GM18909 (cell line): ENCODE measurements around the gene MOGAT1.
A peak's percentile ranks its signal among the peaks of the same experiment; 100 is the strongest.

ENCODE experiments used
- ATAC-seq: cut with Tn5 transposase; IDR thresholded peaks from one replicate; pipeline ENCODE4 v1.9.1; 2021; ENCODE audit warnings: mild to moderate bottlenecking; ENCODE audit not compliant: unreplicated experiment, poor library complexity

Gene MOGAT1, protein sequence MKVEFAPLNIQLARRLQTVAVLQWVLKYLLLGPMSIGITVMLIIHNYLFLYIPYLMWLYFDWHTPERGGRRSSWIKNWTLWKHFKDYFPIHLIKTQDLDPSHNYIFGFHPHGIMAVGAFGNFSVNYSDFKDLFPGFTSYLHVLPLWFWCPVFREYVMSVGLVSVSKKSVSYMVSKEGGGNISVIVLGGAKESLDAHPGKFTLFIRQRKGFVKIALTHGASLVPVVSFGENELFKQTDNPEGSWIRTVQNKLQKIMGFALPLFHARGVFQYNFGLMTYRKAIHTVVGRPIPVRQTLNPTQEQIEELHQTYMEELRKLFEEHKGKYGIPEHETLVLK

DNA sequence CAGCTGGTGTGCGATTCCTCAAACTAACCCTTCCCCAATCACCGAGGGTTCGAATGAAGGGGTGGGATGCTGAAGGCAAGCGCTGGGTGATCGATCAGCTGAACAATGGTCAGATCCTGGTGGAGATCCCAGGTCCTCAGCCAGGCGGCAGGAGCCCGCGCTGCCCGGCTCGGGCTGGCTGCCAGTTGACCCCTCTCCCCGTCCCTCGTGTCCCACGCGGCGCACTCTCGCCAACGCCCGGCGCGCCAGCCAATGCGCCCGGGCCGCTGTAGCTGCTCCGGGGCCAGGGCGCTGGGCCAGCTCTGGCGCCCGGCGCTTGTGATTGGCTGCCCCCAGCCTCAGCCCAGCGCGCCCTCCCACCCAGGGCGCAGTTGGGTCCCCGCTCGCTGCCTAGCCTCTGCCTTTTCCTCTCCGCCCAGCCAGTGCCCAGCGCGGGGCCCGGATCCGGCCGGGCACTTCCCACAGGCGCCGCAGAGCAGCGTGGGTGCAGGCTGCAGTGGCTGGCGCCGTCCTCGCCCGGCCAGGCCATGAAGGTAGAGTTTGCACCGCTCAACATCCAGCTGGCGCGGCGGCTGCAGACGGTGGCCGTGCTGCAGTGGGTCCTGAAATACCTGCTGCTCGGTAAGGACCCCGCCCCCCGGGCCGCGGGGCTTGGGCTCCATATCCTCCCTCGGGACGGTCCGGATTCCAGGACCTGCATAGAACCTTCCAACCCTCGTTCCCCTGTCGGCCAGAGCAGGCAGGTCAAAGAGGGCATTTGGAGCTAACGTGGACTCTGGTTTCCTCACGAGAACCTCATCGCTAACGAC is at the start of gene MOGAT1:
MOGAT1 (plus strand) TSS at position 400 of the 809 bp plus-strand sequence; CDS start at position 528, 128 bp downstream.
- peak; percentile 70 for ATAC-seq

DNA sequence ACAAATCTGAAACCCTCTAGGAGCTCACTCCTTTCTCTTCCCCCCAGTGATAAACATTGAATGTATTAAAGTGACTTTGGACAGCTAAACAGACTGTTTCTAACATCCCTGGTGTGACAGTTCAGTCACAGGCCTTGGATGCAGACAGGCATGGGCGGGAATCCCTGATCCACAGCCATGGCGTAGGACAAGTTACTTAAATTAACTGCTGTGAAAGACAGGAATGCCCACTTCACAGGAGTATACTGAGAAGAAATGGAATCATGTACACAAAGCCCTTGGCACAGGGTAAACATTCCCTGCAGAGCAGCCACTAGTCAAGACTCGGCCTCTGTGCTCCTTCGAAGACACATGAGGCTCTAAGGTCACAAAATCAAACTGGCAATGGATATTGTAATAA is 49.6 kb upstream of the MOGAT1 start:
- no peak for ATAC-seq

DNA sequence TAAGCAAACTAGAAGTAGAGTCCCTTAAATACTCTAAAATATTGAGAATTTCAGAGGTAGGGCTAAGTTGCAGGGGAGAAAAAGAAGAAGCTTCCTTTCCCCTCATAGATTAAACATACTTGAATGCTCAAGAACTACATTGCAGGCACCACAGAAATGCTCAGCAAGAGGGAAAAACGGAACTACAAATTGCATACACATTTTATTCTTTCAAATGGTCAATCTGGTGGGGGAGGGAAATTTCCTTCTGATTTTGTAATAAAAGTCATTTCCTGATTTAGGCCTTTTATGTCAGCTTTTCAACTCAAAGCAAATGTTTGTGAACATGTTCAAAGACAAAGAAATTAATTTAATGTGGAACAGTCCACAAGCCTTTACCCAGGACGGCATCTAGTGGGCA is 48.5 kb upstream of the MOGAT1 start:
- no peak for ATAC-seq

DNA sequence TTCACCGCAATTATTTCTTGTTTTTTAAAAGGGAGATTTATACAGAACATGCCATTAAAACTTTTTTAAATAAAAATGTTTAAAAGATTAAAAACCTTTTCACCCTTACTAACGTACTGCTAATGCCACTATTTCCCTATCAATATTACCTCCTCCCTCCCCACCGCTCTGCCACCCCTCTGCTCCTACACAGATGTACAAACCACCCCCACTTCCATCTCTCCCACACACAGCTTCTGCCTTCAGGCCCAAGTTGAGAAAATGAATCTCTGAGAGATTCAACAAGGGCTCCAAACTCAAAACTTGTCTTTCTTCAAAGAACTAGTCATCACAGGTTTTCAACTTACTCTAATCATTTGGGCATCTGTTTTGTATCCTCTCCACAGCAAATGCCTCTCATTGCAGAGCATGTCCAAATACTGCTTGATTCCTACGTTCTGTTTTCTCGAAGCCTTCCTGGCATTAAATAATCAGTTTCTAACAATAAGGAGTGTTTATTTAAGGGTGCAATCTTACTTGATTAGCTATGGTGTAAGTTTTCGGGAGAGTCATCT is 47.6 kb upstream of the MOGAT1 start:
- no peak for ATAC-seq

DNA sequence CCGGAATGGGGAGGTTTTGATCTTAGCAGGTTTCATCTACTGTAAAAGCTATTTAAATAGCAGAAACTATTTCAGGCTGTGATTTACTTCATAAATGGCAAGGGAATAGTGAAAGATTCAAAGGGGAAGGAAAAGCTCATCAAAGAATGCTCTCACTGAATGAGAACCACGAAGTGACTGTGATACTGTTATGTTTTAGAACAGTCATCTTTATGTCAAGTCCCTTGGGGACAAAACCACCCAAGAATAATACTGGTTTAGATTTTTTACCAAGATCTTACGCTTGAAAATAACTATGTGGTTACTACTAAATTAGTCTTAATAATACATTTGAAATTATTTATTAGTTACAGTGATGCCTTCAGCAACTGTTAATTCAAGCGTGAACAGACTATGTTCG is 43.7 kb upstream of the MOGAT1 start:
- no peak for ATAC-seq

DNA sequence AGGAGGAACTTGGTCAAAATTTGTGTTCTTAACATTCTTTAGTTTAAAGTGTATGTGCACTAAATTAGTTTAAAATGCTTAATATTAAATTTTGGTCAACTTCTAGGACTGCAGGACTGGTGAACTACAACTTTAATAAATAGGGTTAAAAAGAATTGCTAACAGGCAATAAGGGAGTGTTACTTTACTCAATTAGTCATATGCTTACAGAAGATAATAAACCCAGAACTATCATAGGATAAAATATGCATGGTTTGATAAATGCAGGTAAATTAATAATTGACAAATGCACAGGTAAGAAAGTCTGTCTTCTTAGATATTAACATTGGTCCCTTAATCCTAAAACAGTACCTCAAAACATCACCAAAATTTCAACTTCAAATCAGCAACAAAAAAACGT is 36.2 kb upstream of the MOGAT1 start:
- ATAC-seq, result no peak

DNA sequence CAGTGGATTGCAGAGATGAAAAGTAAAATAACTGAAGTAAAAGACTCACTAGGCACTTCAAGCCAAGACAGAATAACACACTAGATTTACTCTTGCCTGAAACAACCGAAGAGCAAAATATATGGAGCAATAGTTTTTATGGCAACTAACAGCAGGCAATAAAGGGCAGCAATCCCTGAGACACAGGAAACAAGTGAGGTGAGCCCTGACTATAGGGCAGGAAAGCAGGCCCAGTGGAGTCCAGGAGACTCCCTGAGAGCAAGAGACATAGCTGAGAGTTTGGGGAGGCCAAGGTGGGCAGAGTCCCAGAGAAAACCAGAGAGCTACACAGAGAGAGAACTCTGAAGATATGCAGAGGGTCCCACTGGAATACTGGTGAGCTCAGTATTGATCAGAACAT is 34.4 kb upstream of the MOGAT1 start:
- no peak for ATAC-seq

DNA sequence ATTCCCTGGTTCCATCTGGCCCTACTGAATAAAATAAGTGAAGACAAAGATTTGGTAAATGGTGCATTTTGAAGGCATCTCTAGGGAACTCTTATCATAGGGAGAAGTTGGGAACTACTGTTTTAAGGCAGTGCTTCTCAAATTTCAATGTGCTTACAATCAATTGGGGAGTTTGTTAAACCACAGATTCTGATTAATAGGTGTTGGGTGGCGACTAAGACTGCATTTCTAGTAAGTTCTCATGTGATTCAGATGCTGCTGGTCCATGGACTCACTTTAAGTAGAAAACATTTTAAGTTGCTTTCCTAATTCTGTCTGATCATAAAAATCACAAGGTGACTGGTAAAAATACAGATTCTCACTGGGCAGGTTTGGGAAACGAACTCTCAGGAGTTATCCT is 30.1 kb upstream of the MOGAT1 start:
- ATAC-seq, result no peak

DNA sequence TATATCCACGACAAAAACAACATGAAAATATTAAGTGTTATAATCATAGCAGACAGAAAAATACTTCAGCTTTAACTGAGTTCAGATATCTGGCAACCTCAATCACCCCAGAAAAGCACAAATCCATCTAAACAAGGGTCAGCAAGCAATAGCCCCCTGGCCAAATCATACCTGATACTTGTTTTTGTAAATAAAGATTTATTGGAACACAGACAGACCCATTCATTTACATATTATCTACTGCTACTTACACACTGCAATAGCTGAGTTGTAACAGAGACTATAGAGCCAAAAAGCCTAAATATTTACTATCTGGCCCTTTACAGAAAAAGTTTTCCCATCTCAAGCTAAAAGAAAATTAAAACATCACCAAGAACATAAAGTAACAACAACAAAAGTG is 28.3 kb upstream of the MOGAT1 start:
- no peak for ATAC-seq

DNA sequence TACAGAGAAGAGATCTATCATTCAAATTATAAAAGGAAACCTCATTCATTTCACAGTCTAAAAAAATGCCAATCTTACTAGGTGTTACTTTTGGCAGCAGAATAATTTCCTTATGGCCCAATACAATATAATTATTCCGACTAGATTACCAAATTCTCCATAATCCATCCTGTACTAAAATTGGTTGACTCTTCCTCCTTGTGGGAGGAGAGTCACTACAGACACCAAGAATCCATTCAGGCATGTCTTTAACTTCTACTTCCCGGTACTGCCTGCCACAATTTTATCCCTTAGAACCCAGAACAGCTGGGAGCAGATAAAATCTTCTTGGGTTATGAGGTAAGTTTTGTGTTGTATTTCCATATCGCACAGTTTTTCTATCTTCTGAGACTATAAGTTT is 25.4 kb upstream of the MOGAT1 start:
- ATAC-seq, result no peak

DNA sequence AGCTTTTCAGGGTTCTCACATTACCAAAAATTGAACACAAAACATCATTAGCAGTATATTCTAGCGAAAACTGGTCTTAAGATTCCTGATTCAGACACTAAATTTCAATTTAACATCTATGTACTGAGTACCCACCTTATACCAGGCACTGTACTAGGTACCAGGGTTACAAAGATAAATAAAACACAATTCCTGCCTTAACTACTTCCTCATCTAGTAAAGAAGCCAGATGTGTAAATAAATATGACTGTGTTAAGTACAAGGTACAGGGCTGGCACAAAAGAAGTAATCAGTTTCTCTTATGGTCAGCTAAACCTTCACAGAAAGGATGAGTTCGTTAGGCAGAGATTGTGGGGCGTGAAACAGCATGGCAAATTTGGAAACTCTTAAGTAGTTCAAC is 21.7 kb upstream of the MOGAT1 start:
- no peak for ATAC-seq

DNA sequence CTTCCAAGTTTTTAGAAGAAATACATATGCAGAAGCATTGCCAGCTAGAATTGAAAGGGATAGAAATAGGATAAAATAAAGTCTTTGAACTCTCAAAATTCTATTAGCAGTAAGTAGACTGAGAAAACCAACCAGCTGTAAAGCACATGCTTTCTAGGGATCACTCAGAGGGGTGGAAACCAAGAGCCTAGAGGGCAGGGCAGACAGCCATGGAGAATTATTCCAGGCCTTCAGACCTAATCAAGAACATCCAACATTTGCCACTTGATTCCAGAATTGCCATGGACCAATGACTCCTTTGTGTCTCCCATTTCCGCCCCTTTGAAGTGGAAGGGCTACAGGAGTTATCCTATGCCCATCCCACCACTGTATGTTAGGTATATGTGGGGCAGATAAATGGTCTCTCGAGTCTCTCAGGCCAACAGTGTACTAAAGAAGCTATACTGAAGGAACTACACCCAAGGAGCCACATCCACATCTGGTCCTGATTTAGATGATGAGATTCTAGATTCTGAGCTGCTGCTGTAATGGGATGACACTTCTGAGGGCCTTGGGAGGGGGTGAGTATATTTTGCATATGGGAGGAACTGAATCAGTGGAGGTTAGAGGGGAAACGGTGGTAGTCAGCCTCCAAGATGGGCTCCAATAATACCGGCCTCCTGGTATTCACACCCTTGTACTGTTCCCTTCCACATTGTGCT is 19.6 kb upstream of the MOGAT1 start:
- no peak for ATAC-seq

DNA sequence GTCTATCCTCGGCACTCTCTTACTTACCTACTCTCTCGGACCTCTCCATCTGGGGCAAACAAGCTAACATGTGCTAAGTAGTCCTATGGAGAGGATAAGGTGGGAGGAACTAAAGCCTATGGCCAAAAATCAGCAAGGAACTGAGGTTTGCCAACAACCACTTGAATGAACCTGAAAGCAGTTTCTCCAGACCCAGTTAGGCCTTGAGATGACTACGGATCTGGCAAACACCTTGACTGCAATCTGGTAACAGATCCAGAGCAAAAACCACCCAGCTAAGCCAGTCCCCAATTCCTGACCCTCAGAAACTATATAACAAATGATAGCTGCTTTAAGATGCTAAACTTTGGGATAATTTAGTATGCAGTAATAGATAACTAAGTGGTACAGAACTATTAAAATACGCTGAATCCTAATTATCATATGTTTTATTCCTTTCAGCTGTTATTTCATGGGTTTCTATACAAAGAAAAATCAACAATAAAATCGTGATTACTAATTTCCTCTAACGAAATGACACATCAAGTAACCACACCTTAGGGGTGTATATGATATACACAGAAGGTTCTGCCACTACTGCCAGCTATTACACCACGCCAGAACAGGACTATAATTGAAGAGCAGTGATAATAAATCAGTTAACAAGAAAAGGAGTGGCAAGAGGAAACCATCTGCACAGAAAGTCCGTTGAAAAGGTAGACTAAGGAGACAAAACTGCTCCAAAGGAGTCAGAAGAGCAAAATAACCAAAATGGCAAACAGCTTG is 18.8 kb upstream of the MOGAT1 start:
- ATAC-seq, result no peak

DNA sequence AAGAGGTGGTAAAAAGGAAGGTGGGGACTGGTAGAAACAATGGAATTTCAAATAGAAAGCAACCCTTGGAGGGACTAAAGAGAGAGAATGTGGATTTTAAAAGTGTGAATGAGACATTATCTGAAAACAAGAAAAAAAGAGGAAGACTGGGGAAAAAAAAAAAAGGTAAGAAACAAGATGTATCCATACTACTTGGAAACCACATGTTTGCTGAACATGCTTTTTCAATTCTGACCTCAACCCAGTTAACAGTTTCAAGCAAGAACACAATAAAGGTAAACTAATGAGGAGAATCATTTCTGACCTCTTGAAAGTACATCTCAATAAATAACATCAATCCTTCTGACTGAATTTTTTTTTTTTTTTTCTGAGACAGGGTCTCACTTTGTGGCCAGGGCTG is 18.2 kb upstream of the MOGAT1 start:
- no peak for ATAC-seq

DNA sequence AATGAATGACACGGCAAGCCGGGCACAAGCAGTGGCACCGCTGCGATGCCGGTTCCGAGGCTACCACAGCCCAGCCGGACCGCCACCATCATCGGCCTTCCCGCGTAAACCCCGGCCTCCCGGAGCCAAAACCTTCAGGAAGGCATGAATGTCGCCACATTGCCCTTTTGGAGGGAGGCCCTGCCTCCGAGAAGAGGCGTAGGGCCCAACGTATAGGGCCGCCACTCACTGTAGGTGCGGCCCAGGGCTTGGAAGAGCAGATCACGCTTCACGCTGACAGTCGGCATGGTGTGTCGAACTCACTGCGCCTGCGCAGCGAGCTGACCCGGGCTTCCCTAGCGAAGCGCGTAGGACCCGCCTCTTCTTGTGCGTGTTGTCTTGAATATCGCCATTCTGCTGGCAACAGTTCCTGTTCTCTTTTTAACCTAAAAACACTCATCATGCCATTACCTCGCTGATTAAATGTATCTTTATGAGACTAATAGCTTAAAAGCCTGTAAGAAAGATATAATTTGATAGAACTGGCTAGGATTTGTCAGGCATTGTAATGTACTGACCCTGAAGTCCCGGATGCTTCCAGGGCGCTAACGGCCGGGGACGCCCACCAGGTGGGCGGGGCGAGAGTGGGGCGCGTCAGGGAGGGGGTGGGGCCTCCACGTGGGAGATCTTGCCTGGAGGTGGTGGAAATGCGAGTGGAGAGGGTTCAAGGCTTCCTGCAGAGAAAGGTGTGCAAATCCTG is 15.5 kb upstream of the MOGAT1 start, which contains the start of gene FARSB:
FARSB (minus strand) TSS at position 306 of the 739 bp plus-strand sequence; CDS start at position 287, 19 bp downstream.
- peak; percentile 92 for ATAC-seq

DNA sequence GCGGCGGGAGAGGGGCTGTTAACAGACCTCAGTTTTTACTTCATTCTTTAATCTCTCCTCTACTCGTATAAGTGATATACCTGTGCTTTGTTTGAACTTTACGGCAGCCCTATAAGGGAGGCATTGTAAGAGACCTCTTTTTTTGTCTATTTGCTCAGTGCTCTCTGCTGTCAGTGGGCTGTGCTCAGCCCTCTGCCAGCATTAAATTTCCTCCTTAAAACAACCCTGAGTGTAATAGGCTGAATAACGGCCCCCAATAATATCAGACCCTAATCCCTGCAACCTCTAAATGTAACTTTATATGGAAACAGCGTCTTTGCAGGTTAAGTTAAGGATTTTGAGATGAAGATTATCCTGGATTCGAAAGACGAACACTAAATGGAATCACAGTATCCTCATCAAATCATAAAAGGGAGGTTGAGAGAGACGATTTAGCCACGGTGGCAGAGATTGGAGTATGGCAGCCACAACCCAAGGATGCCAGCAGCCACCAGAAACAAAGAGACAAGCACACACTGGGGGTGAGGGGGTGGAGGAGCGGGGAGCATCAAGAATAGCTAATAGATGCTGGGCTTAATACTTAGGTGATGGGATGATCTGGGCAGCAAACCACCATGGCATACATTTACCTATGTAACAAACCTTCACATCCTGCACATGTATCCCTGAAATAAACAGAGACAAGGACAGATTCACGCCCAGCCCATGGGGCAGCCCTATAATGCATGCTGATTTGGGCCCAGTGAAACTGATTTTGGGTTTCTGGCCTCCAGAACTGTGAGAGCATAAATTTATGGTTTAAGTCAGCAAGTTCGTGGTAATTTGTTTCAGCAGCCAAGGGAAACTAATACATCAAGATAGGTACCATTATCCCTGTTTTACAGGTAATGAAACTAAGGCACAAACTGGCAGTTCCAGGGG is 14.7 kb upstream of the MOGAT1 start:
- peak; percentile 25 for ATAC-seq

DNA sequence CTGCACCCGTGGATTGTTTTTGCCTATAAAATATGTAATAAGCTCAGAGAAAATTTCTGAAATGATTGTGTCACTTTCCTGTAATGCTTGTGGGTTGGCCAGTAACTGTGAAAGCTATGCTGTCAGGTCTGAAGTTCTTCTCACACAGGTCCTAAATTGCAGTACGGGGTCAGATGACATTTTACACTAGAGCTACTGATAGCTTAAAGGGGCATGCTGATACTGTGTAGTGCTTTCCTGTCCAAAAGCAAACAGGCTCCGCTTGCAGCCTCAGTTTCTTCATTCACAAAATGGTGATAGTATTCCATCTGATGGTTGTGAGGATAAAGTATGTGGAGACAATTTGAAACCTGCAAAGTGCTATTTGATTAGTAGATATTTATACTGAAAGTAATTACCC is 8.0 kb upstream of the MOGAT1 start:
- no peak for ATAC-seq

DNA sequence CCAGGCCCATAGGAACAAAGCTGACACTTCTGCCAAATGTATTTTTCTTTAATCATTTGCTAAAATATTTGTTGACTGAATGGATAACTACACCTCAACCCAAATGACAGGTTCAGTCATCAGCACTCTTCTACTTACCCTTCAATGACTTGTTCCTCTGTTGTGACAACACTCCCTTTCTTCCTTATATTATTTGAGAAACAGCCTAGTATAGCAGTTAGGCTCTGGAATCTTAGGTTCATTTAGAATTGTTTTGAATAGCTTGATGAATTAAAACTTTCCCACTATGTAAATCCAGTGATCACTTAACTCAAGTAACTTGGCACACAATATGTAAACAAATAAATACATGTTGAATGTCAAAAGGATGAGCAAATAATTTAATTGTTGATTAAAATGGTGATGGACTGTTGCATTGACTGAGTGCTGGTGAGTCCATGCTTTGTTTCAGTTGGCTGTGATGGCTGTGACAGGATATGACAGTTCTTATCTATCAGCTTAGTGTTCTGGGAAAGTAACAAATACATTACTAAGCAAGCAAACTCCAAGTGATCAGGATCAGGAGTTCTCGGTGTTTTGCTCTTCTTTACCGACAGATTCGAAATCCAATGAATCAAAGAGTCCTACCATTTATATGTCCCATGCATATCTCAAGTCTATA is 2.8 kb upstream of the MOGAT1 start:
- ATAC-seq, result no peak
